Bronchial epithelial cell (primary cell): Measurements from ENCODE around the gene GP5. TPM values are rescaled to one million over a fixed set of nuclear protein-coding genes. Genes with fewer than 3 reads are reported as not detected.

Source experiments
- DNase-seq: peaks from one replicate; pipeline ENCODE4 v3.0.0-alpha.2; 2010; ENCODE audit warnings: low read depth
- FAIRE-seq: peaks from 2 replicates; lab custom pipeline; 2011; peaks lifted over from hg19 to GRCh38; lab: Jason Lieb, UNC
- H3K27me3 ChIP-seq: 2 replicates; pipeline ENCODE4 v1.5.1; 2011; ENCODE audit warnings: low read length; ENCODE audit not compliant: control insufficient read depth, insufficient read depth
- H3K36me3 ChIP-seq: 2 replicates; pipeline ENCODE4 v1.5.1; 2011; ENCODE audit warnings: low read length; ENCODE audit not compliant: control insufficient read depth, insufficient read depth
- H3K4me3 ChIP-seq: 2 replicates; pipeline ENCODE4 v1.5.1; 2011; ENCODE audit warnings: mild to moderate bottlenecking, low read depth, low read length, control low read depth
- total RNA-seq: library from RNA; depleted of rRNA; stranded (reverse); fragments of >200 nt; gene quantifications from 2 replicates; pipeline ENCODE4 v1.2.1, GENCODE V29; 2014
- TF ChIP-seq, protein P1 (sequence below): IDR thresholded peaks from 2 replicates; pipeline ENCODE4 v1.5.1; 2011; ENCODE audit warnings: mild to moderate bottlenecking, moderate library complexity, low read length, control low read depth, inconsistent platforms; ENCODE audit not compliant: insufficient read depth, severe bottlenecking

GP5 gene
- total RNA-seq, 1 donor from 2014 or later, result under 0.01 TPM

DNA sequence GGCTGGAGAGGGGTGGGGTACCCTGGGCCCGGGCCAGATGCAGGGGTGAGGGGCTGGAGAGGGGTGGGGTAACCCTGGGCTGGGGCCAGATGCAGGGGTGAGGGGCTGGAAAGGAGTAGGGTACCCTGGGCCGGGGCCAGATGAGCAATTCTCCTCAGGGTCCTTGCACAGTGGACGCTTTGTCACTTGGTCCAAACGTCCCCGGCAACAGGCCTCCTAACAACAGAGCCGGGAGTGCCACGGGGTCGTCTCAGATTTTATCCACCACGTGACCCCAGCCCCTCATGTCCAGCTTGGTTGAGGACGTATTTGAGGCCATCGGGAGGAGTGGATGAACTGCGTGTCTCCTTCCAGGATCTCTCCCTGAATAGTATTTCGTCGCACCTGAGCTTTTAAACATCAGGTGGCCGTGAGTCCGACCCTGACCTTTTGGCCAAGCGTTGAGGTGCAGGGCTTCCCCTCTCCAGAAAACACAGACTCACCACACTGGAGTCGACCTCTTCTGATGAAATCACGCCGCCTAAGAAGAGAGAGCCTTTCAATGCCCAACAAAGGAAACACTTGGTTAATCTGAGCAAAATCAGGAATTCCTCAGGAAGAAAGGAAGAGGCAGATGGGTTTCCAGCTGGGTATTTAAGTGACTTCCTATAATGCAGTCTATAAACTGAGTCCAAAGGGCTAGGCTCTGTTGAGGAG, 16.7 kb downstream of the GP5 start:
- FAIRE-seq (no peak), DNase-seq (no peak)
- TF ChIP-seq, protein P1, sequence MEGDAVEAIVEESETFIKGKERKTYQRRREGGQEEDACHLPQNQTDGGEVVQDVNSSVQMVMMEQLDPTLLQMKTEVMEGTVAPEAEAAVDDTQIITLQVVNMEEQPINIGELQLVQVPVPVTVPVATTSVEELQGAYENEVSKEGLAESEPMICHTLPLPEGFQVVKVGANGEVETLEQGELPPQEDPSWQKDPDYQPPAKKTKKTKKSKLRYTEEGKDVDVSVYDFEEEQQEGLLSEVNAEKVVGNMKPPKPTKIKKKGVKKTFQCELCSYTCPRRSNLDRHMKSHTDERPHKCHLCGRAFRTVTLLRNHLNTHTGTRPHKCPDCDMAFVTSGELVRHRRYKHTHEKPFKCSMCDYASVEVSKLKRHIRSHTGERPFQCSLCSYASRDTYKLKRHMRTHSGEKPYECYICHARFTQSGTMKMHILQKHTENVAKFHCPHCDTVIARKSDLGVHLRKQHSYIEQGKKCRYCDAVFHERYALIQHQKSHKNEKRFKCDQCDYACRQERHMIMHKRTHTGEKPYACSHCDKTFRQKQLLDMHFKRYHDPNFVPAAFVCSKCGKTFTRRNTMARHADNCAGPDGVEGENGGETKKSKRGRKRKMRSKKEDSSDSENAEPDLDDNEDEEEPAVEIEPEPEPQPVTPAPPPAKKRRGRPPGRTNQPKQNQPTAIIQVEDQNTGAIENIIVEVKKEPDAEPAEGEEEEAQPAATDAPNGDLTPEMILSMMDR, result no peak
- Histone ChIP-seq H3K27me3 (peaks cover 8% of the 10 kb centered on the region), H3K36me3 (no peaks in the 10 kb centered on the region), H3K4me3 (no peak overlapping the region)

DNA sequence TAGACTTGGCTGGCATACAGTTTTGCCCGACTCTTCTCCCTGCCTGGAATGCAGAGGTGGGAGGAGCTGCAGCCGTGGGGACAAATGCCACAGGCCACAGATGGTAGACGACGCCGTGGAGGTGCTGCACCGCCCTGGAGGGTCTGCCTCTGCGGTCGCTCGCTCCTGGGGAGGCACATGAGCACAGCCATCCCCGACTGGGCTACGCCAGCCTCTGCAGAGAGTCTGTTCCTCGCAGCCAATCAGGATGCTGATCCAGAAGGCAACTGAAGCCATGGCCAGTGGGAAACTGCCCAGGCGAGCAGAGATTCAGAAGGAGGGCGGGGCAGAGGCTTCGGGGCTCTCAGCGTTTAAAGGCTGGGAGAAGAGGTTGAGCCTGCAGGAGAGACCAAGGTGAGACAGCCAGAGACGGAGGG, 17.6 kb downstream of the GP5 start:
- peak; percentile 6 for DNase-seq
- peaks cover 5% of the 10 kb centered on the region for H3K27me3 ChIP-seq
- no peak for FAIRE-seq
- TF ChIP-seq, protein P1, result no peak
- no peaks in the 10 kb centered on the region for H3K36me3 ChIP-seq
- no peak overlapping the region for H3K4me3 ChIP-seq

DNA sequence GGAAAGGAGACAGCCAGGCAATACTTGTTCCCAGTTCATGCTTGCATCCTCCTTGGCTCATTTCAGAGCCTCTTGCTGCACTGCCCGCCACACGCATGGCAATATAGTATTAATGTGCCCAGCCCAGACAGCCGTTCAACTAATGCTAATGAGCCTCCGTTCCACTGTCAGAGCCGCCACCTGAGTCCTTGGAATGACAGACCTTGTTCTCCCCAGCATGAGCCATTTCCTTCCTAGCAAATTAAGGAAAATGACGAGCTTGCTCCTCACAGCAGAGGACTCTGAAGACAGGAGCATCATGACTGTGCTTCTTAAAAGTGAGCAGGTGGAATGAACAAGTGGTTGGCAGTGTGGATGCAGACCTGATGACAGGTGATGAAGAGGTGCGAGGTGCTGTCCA, 18.7 kb downstream of the GP5 start:
- FAIRE-seq (no peak), DNase-seq (no peak)
- Histone ChIP-seq H3K27me3 (no peaks in the 10 kb centered on the region), H3K36me3 (no peaks in the 10 kb centered on the region), H3K4me3 (no peak overlapping the region)
- TF ChIP-seq, protein P1, result no peak

DNA sequence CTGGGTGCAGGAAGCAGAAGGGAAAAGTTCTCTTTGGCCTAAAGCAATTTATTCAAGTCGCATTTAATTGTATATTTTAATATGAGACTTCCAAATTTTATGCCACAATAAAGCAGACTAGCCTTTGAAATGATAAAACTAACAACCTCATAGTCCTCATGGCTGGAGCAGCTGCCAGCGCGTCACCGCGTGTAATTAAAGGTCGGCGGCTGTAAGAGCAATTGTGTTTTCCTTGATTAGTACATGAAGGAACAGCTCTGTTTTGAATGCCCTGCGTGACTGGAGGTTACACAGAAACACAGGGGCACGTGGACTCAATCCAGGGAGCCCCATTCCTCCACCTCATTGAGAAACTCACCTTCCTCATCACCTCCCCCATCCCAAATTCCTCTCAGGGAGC, 19.4 kb downstream of the GP5 start:
- DNase-seq, result no peak
- H3K36me3 ChIP-seq, result no peaks in the 10 kb centered on the region
- no peak for FAIRE-seq
- no peaks in the 10 kb centered on the region for H3K27me3 ChIP-seq
- H3K4me3 ChIP-seq, result no peak overlapping the region
- TF ChIP-seq, protein P1, result no peak

DNA sequence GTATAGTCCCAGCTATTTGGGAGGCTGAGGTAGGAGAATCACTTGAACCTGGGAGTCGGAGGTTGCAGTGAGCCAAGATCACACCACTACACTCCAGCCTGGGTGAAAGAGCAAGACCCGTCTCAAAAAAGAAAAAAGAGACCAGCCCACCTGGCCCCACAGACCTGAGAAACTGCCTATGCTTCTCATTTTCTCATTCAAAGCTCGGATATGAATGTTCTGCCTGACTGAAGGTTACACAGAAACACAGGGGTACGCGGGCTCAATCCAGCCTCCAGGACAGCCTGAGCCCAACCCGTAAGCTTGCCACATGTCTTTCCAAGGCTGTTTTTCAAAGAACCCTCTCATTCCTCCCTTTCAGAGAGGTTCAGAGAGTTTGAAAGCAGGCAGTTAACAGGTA, 19.8 kb downstream of the GP5 start:
- DNase-seq (no peak), FAIRE-seq (no peak)
- Histone ChIP-seq H3K27me3 (no peaks in the 10 kb centered on the region), H3K36me3 (no peaks in the 10 kb centered on the region), H3K4me3 (no peak overlapping the region)
- TF ChIP-seq, protein P1, result no peak

DNA sequence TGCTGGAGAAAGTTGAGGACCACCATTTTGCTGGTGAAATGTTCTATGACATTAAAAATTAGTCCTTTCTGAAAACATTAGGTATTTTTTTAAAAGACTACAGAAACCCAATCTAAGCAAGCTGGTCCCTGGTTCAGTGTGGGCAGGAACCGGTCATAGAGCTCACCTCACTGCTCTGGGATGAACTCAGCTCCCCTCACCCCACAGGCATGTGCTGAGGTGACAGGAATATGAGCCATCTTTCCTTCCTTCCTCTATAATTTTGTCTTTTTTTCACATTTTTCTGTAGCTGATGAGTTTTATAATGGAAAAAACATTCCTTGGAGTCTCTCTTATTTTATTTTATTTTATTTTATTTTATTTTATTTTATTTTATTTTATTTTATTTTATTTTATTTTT, 21.4 kb downstream of the GP5 start:
- no peak for DNase-seq
- no peak for FAIRE-seq
- Histone ChIP-seq H3K27me3 (peaks cover under 1% of the 10 kb centered on the region), H3K4me3 (no peak overlapping the region), H3K36me3 (no peaks in the 10 kb centered on the region)
- TF ChIP-seq, protein P1, result no peak
